Esophagus (tissue), 2 donors: Measurements from ENCODE around the gene CASP4. TPM values are rescaled to one million over a fixed set of nuclear protein-coding genes. Genes with fewer than 3 reads are reported as not detected.

Source experiments
- H3K27ac ChIP-seq, 2 donors: one replicate each; pipeline ENCODE4 v1.5.1; 2013; ENCODE audit warnings: low read depth in 2 of 2, mild to moderate bottlenecking in 2 of 2, inconsistent platforms in 1 of 2, low read length in 1 of 2, moderate library complexity in 1 of 2
- H3K27me3 ChIP-seq, 2 donors: one replicate each; pipeline ENCODE4 v1.6.1; 2013; ENCODE audit warnings: low read length in 2 of 2, control low read depth in 1 of 2, mild to moderate bottlenecking in 1 of 2; ENCODE audit not compliant: insufficient read depth in 2 of 2, control insufficient read depth in 1 of 2
- H3K36me3 ChIP-seq, 2 donors: one replicate each; pipeline ENCODE4 v1.6.1; 2013; ENCODE audit warnings: low read length in 1 of 2; ENCODE audit not compliant: control insufficient read depth in 2 of 2, insufficient read depth in 2 of 2
- H3K4me1 ChIP-seq, 2 donors: one replicate each; pipeline ENCODE4 v1.6.1; 2013; ENCODE audit warnings: low read length in 1 of 2; ENCODE audit not compliant: control insufficient read depth in 2 of 2, insufficient read depth in 2 of 2
- H3K4me3 ChIP-seq, 2 donors: one replicate each; pipeline ENCODE4 v1.5.1; 2013; ENCODE audit warnings: low read length in 2 of 2, mild to moderate bottlenecking in 2 of 2, low read depth in 1 of 2, moderate library complexity in 1 of 2
- H3K9me3 ChIP-seq, 2 donors: one replicate each; pipeline ENCODE4 v1.6.1; 2013; ENCODE audit warnings: mild to moderate bottlenecking in 2 of 2, low read depth in 1 of 2, low read length in 1 of 2, moderate library complexity in 1 of 2; ENCODE audit not compliant: control insufficient read depth in 2 of 2, insufficient read depth in 1 of 2
- WGBS, 2 donors: extraction: QIAGEN DNeasy Blood & Tissue Kit; methylation state at CpG; one replicate each; pipeline ENCODE4 v1.1.7; 2013; 5-methylcytosine and 5-hydroxymethylcytosine counted together
- polyA plus RNA-seq, 2 donors: library from polyadenylated mRNA; stranded (reverse); fragments of 200-250 nt; gene quantifications; one replicate each; pipeline ENCODE4 v1.2.3, GENCODE V29; 2013
- donor health status: healthy with polysubstance abuse.
- donor health status: Bipolar disorder and iron deficiency.

The CASP4 gene
- polyA plus RNA-seq, 2 donors = 54.0 to 71.6 TPM

DNA sequence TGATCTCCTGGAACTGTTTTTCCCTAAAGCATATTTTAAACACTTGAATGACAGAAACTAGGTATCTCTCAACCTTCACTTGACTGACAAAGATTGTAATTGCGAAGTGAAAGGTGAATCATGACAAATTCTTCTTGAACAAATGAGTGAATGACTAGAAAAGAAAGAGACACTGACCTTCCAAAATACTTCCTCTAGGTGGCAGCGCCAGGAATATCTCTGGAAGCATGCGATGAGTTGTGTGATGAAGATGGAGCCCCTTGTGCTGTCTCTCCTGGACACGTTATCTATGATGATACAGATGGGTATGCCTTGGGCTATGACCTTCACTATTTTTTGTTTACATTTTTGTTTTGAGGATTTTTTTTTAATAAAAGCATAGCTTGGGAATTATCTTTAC lies 63.1 kb downstream of the CASP4 start:
- no peaks in the 10 kb centered on the region for H3K4me1 ChIP-seq
- no peak overlapping the region for H3K27ac ChIP-seq
- H3K36me3 ChIP-seq = no peaks in the 10 kb centered on the region
- no peaks in the 10 kb centered on the region for H3K9me3 ChIP-seq
- no peaks in the 10 kb centered on the region for H3K27me3 ChIP-seq
- 94 to 95% methylated on average over 4 of the region's 4 CpGs for WGBS, 2 donors
- no peak overlapping the region for H3K4me3 ChIP-seq

DNA sequence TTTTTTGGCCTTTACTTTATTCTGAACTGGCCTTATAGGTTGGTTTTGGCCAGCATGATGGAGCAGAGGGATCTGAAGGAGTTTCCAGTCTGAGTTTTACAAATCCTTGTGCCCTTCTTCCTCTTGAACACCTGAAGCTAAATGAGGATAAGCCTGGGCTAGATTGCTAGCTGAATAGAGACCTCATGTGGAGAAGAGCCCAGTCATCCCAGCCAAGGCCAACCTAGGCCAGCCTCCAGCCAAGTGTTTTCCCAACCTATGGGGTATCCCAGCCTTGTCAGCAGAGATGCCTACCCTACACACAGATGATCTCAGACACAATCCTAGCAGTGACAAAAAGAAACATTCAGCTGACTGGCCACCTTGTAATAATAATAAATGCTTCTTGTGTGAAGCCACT lies 69.1 kb downstream of the CASP4 start:
- Histone ChIP-seq H3K9me3 (no peaks in the 10 kb centered on the region), H3K27me3 (no peaks in the 10 kb centered on the region), H3K27ac (no peak overlapping the region), H3K4me3 (no peak overlapping the region), H3K36me3 (no peaks in the 10 kb centered on the region), H3K4me1 (no peaks in the 10 kb centered on the region)

GRCh38 chr11:104898685-104899013 lies 69.7 kb downstream of the CASP4 start:
- Histone ChIP-seq H3K9me3 (no peaks in the 10 kb centered on the region), H3K27ac (no peak overlapping the region), H3K36me3 (no peaks in the 10 kb centered on the region), H3K4me1 (no peaks in the 10 kb centered on the region), H3K27me3 (no peaks in the 10 kb centered on the region), H3K4me3 (peak overlapping the region in 1 of 2 donors; percentile 1)
- WGBS, 2 donors = 46 to 74% methylated on average over 1 of the region's 1 CpG

DNA sequence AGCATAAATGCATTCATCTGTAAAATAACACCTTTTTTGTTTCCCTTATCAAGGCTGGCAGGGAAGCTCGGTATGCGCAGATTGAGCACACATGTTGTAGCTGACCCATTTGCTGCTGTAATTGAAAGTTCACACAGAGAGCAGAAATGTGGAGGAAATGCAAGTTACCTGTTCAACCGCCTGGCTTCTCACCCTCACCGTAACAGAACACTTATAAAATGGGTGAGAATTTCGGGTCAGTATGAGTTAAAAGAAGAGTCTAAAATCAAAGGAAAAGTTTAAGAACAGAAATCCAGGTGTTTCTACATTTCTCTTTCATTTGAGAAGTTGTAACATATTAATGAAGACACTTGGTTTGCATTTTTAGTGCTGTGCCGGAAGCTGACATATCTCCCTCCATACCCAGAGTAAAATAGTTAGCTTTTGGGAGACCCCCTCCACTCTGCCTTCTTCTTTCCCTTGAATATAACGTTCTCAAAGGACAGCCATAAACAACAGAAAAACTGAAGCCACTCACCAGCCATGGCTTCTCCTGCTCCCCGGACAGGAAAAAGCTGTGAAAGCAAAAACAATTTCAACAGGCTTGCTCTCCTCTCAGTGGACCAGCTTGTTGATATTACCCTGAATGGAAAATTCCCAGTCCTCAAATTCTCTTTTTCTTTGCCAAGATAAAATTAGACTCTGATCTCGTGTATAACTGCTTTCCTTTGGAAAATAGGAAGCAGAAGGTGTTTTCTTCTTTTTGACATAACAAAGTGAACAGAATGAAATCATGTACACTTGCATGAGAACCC lies 70.3 kb downstream of the CASP4 start, which contains the start of gene CASP12:
TSS of gene CASP12 (minus strand) at position 570 of the 794 bp plus-strand sequence.
- 53 to 56% methylated on average over 9 of the region's 9 CpGs for WGBS, 2 donors
- Histone ChIP-seq H3K27me3 (no peaks in the 10 kb centered on the region), H3K27ac (no peak within 1 kb of the TSS), H3K9me3 (no peaks in the 10 kb centered on the region), H3K36me3 (no peaks in the 10 kb centered on the region), H3K4me1 (no peaks in the 10 kb centered on the region), H3K4me3 (peak within 1 kb of the TSS; percentile 1 to 9)

DNA sequence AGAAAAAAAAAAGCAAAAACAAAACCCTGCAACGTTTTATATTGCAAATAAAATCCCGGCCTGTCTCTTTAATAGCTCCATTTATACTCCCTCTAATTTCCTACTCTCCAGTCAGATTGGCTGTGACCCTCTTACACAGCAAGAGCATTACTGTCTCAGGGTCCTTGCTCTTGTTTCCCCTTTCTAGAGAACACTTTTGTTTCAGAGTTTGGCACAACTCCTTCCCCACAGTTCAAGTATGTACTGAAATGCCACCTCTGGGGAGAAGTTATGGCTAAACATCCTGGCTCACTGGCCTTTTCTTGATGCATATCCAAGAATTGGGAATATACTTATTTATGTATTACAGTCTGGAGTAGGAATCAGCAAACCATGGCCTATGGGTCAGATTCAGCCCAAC lies 72.7 kb downstream of the CASP4 start:
- WGBS, 2 donors = 40 to 41% methylated on average over 2 of the region's 2 CpGs
- Histone ChIP-seq H3K27ac (no peak overlapping the region), H3K4me3 (no peak overlapping the region), H3K36me3 (no peaks in the 10 kb centered on the region), H3K4me1 (no peaks in the 10 kb centered on the region), H3K27me3 (no peaks in the 10 kb centered on the region), H3K9me3 (no peaks in the 10 kb centered on the region)

DNA sequence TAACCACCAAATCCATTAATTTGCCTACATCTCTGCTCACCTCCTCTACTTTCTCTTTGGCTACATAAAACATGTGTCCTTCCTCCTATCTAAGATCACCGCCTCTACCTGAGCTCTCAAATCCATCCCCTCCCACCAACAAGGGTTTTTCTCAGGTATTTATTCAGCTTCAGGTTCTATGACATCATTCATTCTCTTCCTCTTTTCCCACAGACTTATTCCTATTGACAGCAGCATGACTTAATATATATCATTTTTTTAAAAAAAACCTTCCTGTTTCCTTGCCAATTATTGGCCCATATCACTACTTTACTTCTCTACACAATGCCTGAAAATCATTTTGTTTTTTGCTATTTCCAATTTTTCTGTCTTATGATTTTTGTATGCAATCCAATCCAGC lies 74.5 kb downstream of the CASP4 start:
- Histone ChIP-seq H3K9me3 (no peaks in the 10 kb centered on the region), H3K4me3 (no peak overlapping the region), H3K4me1 (no peaks in the 10 kb centered on the region), H3K27me3 (no peaks in the 10 kb centered on the region), H3K27ac (no peak overlapping the region), H3K36me3 (no peaks in the 10 kb centered on the region)
- 90 to 98% methylated on average over 1 of the region's 1 CpG for WGBS, 2 donors

Other genes with a start within 250 kb of the CASP4 start
- gene CASP12, start 70.1 kb downstream of the CASP4 start, polyA plus RNA-seq = under 1 TPM; 0.22 to 0.27 TPM
- under 1 TPM in 1 of 2 donors, not detected in 1; 0.11 TPM for gene CASP5, start 54.6 kb upstream of the CASP4 start, polyA plus RNA-seq
- 10 to 100 TPM; 16.7 to 39.4 TPM for gene CASP1, start 66.6 kb upstream of the CASP4 start, polyA plus RNA-seq
- gene CARD16, start 76.8 kb upstream of the CASP4 start, polyA plus RNA-seq = 10 to 100 TPM; 21.9 to 32.7 TPM
- 1 to 10 TPM; 3.0 to 3.3 TPM for gene CARD18, start 171.2 kb upstream of the CASP4 start, polyA plus RNA-seq